ENCODE results near the gene SLC7A8. TPM values are rescaled to one million over a fixed set of nuclear protein-coding genes. Genes with fewer than 3 reads are reported as not detected.

The SLC7A8 gene
- polyA plus RNA-seq, 1 experiment: 0.78 TPM

DNA sequence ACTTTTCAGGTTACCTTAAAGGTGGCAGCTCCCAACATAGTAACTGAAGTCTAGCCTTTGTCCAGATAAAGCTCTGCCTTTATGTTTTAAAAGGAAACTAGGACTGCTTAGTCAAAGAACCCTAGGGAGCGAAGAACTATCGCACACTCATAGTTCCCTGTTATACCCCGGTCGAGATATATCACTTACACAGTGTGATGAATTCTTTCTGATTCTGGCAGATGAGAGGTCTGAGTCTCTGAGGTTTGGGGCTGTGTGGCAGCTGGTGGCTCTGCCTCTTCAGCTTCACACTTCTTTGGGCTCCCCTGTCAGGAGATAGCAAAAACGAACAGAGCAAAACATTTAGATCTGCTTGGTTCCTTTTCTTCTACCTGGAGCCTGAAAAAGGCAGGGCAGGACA, 105.5 kb downstream of the SLC7A8 start:
- Histone ChIP-seq H3K27ac (ENCODE audit: low read depth, low read length) (peak overlapping the region; percentile 84), H3K4me3 (ENCODE audit: low read depth, low read length) (no peak overlapping the region), H3K9me3 (ENCODE audit: control insufficient read depth, insufficient read depth, low read length) (no peaks in the 10 kb centered on the region), H3K27me3 (ENCODE audit: control insufficient read depth, insufficient read depth, low read length) (no peaks in the 10 kb centered on the region)
- POLR2A ChIA-PET: interaction anchor here (1.5 to 3.9 kb wide), 3 partner anchors 9 to 17 kb away, joined by 5 to 31 read pairs (median 5); partner anchors contain the start of genes ACIN1 and C14orf119
- no peak for DNase-seq (ENCODE audit: low read depth, low spot score)
- TF ChIP-seq, protein P1, sequence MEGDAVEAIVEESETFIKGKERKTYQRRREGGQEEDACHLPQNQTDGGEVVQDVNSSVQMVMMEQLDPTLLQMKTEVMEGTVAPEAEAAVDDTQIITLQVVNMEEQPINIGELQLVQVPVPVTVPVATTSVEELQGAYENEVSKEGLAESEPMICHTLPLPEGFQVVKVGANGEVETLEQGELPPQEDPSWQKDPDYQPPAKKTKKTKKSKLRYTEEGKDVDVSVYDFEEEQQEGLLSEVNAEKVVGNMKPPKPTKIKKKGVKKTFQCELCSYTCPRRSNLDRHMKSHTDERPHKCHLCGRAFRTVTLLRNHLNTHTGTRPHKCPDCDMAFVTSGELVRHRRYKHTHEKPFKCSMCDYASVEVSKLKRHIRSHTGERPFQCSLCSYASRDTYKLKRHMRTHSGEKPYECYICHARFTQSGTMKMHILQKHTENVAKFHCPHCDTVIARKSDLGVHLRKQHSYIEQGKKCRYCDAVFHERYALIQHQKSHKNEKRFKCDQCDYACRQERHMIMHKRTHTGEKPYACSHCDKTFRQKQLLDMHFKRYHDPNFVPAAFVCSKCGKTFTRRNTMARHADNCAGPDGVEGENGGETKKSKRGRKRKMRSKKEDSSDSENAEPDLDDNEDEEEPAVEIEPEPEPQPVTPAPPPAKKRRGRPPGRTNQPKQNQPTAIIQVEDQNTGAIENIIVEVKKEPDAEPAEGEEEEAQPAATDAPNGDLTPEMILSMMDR (IDR thresholded peaks at IDR 0.05; ENCODE audit: low read depth, low read length): no peak
- CTCF ChIA-PET: interaction anchor here (0.6 to 17.2 kb wide), 18 partner anchors 11 to 857 kb away, joined by 3 to 317 read pairs (median 15); partner anchors contain the start of genes ACIN1 and C14orf119

DNA sequence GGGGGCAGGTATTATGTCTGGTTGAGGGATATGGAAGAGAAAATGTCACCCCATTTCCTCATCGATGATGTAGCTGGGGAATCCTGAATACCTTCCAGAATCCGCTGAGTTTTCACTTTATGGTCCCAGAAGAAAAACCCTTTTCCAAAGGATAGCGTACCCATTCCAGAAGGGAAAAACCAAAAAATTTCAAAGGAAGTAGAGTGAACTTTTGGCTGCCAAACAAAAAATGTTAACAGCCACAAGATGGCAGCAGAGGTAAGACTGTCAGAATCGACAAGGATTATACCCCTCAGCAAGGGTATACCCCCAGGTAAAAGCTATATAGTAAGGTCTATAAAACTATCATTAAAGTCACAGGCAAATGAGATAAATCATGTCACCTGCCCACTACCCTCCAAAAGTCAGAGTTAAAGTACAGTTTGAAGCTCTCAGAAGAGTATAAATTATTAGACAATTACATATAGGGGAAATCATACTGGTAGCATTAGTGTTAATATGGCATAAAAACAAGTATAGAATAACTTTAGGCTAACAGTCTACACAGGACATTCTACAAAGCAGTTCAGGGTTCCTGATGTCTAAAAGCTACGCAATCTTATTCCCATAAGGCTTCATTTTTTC, 106.6 kb downstream of the SLC7A8 start:
- H3K27me3 ChIP-seq (ENCODE audit: control insufficient read depth, insufficient read depth, low read length): no peaks in the 10 kb centered on the region
- H3K4me3 ChIP-seq (ENCODE audit: low read depth, low read length): no peak overlapping the region
- H3K27ac ChIP-seq (ENCODE audit: low read depth, low read length): no peak overlapping the region
- CTCF ChIA-PET: interaction anchor here (0.5 to 17.2 kb wide), 37 partner anchors 10 to 521 kb away, joined by 3 to 317 read pairs (median 5); partner anchors contain the start of genes ACIN1, C14orf119 and LRP10
- no peaks in the 10 kb centered on the region for H3K9me3 ChIP-seq (ENCODE audit: control insufficient read depth, insufficient read depth, low read length)
- TF ChIP-seq, protein P1 (IDR thresholded peaks at IDR 0.05; ENCODE audit: low read depth, low read length): peak; percentile 75
- POLR2A ChIA-PET: interaction anchor here (0.5 to 3.9 kb wide), 5 partner anchors 8 to 218 kb away, joined by 3 to 31 read pairs (median 5); partner anchors contain the start of genes ACIN1 and C14orf119
- no peak for DNase-seq (ENCODE audit: low read depth, low spot score)

Small RNAs within 50 kb of the gene (small RNA-seq; reads per million reads assigned to genes)
- gene AL049829.1 (ENCODE audit: insufficient read length, low read depth) (not detected), gene RNU6-1138P (ENCODE audit: insufficient read length, low read depth) (not detected)

Other genes starting within 250 kb of the SLC7A8 start
- gene HAUS4, start 226.6 kb downstream of the SLC7A8 start, polyA plus RNA-seq (2011; rRNA removed): 22.7 and 25.4 TPM in 2 replicates
- 77.0 and 82.9 TPM in 2 replicates for gene AJUBA, start 201.1 kb downstream of the SLC7A8 start, polyA plus RNA-seq (2011; rRNA removed)
- 7.8 and 8.4 TPM in 2 replicates for gene C14orf93, start 173.5 kb downstream of the SLC7A8 start, polyA plus RNA-seq (2011; rRNA removed)
- gene PSMB5, start 148.8 kb downstream of the SLC7A8 start, polyA plus RNA-seq (2011; rRNA removed): 282 and 292 TPM in 2 replicates
- not detected in 2 replicates for gene PSMB11, start 141.4 kb downstream of the SLC7A8 start, polyA plus RNA-seq (2011; rRNA removed)
- 10.1 and 11.0 TPM in 2 replicates for gene CDH24, start 126.1 kb downstream of the SLC7A8 start, polyA plus RNA-seq (2011; rRNA removed)
- 158 and 173 TPM in 2 replicates for gene ACIN1, start 88.5 kb downstream of the SLC7A8 start, polyA plus RNA-seq (2011; rRNA removed)
- 119 and 128 TPM in 2 replicates for gene C14orf119, start 88.2 kb downstream of the SLC7A8 start, polyA plus RNA-seq (2011; rRNA removed)
- 0.07 and 0.12 TPM in 2 replicates for gene CIROP, start 78.7 kb downstream of the SLC7A8 start, polyA plus RNA-seq (2011; rRNA removed)
- not detected in 2 replicates for gene CEBPE, start 64.4 kb downstream of the SLC7A8 start, polyA plus RNA-seq (2011; rRNA removed)
- not detected in 2 replicates for gene RNF212B, start 54.3 kb upstream of the SLC7A8 start, polyA plus RNA-seq (2011; rRNA removed)
- 11.2 and 13.2 TPM in 2 replicates for gene HOMEZ, start 102.5 kb upstream of the SLC7A8 start, polyA plus RNA-seq (2011; rRNA removed)
- gene PPP1R3E, start 119.2 kb upstream of the SLC7A8 start, polyA plus RNA-seq (2011; rRNA removed): 2.4 and 2.8 TPM in 2 replicates
- gene BCL2L2, start 123.2 kb upstream of the SLC7A8 start, polyA plus RNA-seq (2011; rRNA removed): 21.5 and 22.2 TPM in 2 replicates
- gene PABPN1, start 137.8 kb upstream of the SLC7A8 start, polyA plus RNA-seq (2011; rRNA removed): 174 and 182 TPM in 2 replicates
- gene SLC22A17, start 169.2 kb upstream of the SLC7A8 start, polyA plus RNA-seq (2011; rRNA removed): 17.4 and 27.0 TPM in 2 replicates
- 5.3 and 6.6 TPM in 2 replicates for gene EFS, start 181.5 kb upstream of the SLC7A8 start, polyA plus RNA-seq (2011; rRNA removed)
- not detected in 2 replicates for gene IL25, start 189.1 kb upstream of the SLC7A8 start, polyA plus RNA-seq (2011; rRNA removed)
- 0.37 and 0.47 TPM in 2 replicates for gene CMTM5, start 193.4 kb upstream of the SLC7A8 start, polyA plus RNA-seq (2011; rRNA removed)
- not detected in 2 replicates for gene MYH6, start 224.6 kb upstream of the SLC7A8 start, polyA plus RNA-seq (2011; rRNA removed)

All from AG04450 (cell line).